ENCODE measurements around the gene SP6.

Gene SP6

GRCh38 chr17:47838636-47839035 is 12.3 kb downstream of the SP6 start:
- in situ Hi-C loops (cut with MboI; ENCODE audit: low sequenced_read_pairs), result no loop called here

DNA sequence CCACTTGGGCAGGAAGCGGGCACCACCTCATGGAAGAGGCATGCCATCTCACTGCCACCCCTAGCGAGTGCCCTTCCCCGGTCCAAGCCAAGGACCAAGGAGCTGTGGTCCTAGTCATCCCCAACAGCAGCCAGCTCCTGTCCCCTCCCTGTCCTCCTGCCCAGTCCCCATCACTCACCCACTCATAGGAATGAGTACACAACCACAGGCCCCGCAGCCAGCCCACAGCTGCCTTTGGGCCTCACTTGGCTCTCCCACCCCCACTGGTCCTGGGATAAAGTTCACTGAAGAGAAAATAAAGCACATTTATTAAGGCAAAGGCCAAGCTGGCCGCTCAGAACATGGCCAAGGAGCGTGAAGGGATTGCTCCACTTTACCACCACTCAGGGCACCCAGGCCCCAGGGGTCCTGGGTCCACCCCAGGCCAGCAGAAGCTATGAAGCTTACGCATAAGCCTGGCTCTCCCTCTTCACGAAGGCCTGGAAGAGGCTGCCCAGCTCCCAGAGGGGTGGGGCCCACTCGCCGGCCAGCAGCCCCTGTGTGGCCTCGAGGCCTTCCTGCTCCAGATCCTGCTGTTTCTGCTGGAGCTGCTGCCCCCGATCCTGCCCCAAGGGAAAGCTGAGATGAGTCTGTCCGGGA is 13.4 kb downstream of the SP6 start:
- in situ Hi-C loops (cut with MboI; ENCODE audit: low sequenced_read_pairs), result no loop called here

DNA sequence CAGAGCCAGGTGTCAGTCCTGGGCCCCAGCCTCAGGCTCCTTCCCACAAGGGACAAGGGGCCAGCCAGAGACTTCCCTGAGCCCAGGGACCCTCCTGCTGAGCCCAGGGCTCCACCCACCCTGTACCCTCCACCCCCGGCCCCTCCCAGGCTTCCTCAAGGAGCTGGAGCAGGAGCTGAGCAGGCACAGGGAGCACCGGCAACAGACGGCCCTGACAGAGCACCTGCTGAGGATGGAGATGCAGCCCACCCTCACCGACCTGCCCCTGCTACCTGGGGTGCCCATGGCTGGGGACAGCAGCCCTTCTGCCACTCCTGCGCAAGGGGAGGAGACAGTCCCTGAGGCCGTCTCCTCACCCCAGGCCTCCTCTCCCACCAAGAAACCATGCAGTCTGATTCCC is 14.4 kb downstream of the SP6 start:
- in situ Hi-C loops (cut with MboI; ENCODE audit: low sequenced_read_pairs), result no loop called here

DNA sequence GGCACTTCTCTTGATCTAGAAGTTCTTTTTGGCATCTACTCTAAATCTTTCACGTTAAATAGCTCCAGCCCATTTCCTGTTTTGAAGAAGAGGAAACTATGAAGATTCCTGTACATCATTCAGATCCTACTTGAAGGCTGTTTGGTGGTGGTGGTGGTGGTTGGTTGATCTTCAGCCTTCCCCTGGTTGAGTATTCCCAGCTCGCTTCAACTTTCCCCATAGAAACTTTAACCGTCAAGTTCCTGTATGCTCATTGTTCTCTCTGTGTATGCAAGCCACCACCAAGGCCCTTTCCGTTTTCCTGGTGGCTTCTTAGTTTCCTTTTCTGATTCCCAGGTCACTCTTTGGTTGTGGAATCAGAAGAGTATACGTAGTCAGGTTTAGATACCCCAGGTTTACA is 16.2 kb downstream of the SP6 start:
- in situ Hi-C loops (cut with MboI; ENCODE audit: low sequenced_read_pairs), result no loop called here

DNA sequence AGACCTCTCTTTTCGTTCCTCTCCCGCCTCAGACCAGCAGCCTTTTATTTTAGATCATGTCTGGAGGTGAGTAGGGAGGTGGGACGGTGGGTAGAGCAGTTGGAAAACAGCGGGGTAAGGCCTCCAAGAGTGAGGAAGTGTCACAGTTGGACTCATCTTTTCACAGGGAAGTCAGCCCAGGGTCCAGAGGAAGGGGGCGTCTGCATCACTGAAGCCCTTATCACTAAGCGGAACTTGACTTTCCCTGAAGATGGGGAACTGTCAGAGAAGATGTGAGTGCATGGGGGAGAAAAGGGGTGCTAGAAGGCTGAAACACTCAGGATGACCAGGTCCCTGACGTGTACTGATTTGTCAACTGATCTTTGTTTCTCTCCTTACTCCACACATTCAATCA is 19.0 kb downstream of the SP6 start:
- in situ Hi-C loops (cut with MboI; ENCODE audit: low sequenced_read_pairs), result no loop called here

DNA sequence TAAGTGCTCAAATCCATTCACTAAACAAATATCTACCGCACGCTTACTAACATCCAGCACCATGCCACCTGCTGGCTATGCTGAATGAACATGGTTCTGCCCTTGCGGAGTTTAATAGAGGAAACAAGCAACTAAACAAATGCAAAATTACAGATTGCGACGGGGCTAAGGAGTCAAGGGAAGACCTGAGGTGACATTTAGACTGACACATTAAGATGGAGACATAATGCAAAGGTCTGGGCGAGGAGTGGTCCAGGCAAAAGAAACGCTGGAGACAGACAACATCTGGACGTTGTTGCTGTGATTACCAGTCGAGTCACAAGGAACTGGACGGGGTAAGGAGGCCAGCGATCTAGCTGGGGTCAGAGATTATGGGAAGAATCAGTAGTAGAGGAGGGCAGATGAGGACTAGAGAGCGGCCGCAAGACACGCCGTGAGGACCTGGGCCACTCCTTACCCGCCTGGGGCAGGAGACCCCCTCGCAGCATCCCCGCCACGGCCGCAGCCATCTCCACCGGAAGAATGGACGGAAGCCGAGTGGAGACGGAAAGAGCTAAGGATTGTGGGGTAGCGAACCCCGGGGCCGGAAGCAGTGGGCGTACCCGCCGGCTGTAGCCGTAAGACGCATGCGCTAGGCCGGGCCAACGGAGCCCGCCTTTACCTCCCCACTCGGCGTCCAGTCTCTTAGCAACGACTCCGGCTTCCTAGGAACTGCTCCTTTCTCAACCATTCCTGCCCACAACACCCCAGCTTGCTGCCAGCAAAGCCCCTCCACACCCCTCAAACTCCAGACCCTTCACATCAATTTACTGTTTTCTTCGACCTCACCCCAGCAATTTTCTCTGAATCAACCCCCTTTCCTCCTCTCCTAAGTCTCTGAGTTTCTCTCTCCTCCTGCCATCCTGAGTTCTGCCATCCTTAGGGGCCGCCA is 19.7 kb downstream of the SP6 start, which contains the start of the genes LRRC46 and MRPL10:
Gene LRRC46 (plus strand): TSS at position 668 of the 931 bp plus-strand sequence. CDS start 320 bp downstream, outside the sequence.
Gene MRPL10 (minus strand): TSS at position 539 of the 931 bp plus-strand sequence. CDS start 30 bp downstream, at position 509.
- in situ Hi-C loops (cut with MboI; ENCODE audit: low sequenced_read_pairs), result no loop called here

DNA sequence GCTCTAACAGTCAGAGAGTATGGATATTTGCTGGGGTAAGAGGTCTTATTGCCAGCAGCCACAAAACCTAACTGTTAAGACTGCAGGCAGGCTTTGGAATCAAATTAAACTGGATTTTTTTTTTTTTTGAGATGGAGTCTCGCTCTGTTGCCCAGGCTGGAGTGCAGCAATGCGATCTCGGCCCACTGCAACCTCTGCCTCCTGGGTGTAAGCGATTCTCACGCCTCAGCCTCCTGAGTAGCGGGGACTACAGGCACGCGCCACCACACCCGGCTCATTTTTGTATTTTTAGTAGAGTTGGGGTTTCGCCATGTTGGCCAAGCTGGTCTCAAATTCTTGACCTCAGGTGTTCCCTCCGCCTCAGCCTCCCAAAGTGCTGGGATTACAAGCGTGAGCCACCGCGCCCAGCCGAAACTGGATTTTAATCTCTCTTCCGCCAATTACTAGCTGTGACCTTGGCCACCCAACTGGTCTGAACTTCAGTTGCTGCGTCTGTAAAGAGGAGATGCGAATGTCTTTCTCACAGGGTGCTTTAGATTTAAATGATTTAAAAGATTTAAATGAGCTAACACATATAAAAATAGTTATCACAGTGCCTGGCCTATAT is 20.5 kb downstream of the SP6 start:
- in situ Hi-C loops (cut with MboI; ENCODE audit: low sequenced_read_pairs), result no loop called here

GRCh38 chr17:47829870-47830269 is 21.1 kb downstream of the SP6 start:
- in situ Hi-C loops (cut with MboI; ENCODE audit: low sequenced_read_pairs), result no loop called here

GRCh38 chr17:47823519-47823918 is 27.4 kb downstream of the SP6 start:
- in situ Hi-C loops (cut with MboI; ENCODE audit: low sequenced_read_pairs), result no loop called here

- in situ Hi-C loops (cut with MboI; ENCODE audit: low sequenced_read_pairs), result no loop called here
Measured at GRCh38 chr17:47822785-47823184, 28.2 kb downstream of the SP6 start.

DNA sequence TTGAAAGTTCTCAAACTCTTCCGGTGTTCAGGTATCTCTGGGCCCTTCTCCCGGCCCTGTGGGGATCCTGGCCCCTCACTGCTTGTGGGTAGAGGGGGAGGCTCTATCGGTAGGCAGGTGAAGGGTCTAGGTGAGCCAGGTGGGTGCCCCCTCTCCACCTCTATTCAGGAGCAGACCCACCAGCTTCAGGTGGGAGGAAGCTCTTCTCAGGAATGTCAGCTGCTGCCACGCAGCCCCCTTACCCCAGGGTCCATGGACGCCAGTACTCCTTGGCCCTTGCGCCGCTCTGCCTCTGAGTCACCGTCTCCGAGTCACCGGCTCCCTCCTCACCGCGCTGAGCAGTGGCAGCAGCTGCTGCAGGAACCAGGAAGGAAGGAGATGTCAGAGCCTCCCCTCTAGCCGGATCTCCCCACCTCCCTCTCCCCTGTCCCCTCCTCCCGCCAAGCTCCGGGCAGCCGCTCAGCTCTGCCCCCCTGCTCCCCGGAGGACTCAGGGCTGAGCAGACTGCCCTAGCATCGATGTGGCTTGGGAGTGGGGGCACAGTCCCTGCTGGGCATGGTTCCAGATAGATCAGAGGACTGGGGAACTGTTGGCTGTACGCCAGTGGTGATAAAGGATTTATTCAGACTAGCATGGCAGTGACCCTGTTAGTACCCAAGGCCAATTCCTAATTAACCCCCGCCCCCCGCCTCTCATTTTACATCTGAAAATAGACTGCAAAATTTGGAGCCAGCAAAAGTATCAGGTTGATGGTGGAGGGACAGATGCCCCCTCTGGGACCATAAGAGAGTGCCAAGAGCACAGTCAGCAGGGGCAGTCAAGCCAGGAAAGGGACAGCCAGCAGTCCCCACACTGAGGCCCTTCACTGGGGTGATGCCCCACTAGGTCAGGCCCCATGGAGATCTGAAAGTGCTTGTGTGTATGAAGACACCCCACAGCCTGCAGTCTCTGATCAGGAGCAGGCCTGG is 29.3 kb downstream of the SP6 start, which contains the start of gene OSBPL7:
Gene OSBPL7 (minus strand): TSS at position 371 of the 968 bp plus-strand sequence. CDS start 1,516 bp downstream, outside the sequence.
- in situ Hi-C loops (cut with MboI; ENCODE audit: low sequenced_read_pairs), result no loop called here

DNA sequence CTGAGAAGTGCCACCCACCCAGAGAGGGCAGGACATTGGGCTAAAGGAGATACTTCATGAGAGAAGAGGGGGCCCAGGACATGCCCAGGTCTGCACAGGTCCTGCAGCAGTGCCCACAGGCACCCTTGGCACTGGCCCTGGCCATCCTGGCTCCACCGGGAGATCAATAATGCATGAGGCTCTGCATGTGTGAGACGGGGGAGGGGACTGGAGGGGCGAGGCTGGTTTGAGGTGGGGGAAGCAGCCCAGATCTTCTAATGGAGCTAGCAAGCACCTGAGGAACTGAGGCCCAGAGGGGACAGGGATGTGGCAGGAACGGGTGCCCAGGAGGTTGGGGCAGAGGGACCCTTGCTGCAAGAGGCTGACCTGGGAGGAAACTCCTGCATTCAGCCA is 29.9 kb downstream of the SP6 start:
- in situ Hi-C loops (cut with MboI; ENCODE audit: low sequenced_read_pairs), result no loop called here

DNA sequence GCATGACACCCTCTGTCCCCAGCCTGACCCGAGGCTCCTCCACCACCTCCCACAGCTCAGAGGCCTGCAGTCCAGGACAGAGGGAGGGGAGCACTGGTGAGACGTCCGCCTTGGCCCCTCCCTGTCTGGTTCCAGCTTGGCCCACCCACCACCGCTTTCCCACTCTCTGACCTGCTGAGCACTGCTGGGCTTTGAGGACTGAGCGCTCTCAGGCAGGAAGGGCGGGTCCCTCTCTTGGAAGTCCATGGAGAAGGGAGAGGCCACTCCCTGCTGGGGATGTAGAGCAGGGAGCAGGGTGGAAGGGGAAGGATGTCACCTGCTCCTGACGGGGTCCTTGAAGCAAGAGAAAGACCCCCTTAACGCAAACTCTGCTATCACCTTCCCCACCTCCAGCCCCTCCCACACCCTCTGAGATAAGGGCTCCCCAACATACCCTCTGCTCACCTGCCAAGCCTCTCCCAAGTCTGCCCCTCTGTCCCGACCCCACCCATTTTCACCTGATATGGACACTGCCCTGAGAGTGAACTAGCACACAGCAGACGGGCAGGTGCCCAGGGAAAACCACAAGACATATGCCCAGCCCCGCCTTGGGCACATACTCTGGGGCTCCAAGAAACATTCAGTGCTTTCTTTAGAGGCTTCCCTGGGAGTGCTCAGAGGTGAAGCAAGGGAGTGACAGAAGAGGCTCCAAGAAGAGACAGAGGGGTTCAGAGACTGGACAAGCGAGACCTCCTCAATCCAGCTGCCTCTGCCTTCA is 30.8 kb downstream of the SP6 start:
- in situ Hi-C loops (cut with MboI; ENCODE audit: low sequenced_read_pairs), result no loop called here

- in situ Hi-C loops (cut with MboI; ENCODE audit: low sequenced_read_pairs), result no loop called here
Measured at GRCh38 chr17:47819475-47819874, 31.5 kb downstream of the SP6 start.

DNA sequence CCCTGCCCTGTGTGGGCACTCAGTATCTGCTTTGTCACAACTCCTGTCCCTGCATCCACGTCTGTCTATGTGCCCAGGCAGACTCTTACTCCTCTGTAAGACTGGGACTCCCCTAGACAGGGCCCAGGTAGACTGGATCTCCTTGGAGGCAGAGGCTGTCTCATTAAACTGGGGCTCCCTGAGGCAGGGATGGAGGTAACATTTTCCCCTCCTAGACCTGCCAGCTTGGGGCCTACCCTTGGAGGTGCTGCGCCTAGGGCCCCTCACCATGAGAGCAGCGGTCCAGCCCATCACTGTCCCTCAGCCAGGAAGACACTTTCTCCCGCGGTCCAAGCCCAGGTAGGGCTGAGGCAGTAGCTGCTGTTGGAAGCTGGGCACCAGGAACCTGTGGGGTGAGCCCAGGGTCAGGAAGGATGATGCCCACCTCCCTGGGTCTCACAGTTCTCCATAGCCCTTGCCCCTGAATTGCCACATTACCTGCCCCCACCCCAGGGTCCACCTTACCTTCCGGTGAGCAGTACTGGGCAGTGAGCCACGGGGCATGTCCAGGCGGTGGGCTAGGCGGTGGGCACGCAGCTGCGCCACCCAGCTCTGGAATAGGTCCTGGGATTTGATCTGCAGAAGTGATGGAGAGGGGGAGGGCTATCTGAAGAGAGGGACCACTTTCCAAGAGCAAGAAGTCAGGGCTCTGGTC is 32.8 kb downstream of the SP6 start:
- in situ Hi-C loops (cut with MboI; ENCODE audit: low sequenced_read_pairs), result no loop called here

DNA sequence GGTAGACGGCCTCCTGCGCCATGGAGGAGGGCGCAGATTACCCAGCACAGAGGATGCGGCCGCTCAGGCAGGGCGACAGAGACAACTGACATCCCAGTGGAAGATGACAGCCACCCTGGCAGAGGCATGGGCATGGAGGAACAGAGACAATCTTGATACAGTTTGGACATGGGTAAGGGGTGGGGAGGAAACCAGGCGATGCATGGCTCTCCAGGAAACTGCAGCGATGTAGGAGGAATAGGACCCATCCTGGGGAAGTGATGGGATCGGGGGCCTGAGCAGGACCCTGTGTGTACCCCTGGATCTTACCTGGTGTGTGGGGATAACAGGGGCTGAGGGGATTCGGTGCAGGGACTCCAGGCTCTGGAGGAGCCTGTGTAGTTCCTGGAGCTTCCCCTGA is 34.0 kb downstream of the SP6 start:
- in situ Hi-C loops (cut with MboI; ENCODE audit: low sequenced_read_pairs), result no loop called here

DNA sequence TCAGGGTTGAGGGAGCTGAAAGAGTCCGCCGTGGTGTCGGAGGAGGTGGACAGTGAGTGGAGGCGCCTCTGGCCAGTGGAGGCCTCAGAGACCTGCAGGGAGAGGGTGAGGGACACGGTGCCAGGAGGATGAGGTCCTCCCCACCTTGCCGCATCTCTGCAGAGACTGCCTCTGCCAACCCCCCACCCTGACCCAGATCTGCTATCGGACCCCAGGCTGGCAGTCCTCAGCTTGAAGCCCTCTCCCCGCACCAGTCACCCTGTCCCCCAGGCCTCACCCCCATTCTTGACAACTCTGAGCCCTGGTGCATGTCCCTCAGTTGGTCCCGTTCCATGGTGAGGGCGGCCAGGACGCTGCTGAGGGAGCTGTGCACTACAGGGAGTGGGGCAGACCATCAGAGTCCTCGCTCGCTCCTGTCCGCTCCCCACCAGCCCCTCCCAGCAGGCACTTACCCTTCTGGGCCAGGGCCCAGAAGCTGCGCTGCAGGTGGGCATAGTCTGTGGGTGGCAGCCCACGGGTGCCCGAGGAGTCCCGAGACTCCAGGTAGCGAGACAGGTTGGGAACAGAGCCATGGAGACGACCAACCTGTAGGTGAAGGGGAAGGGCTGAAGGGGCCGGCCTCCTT is 34.7 kb downstream of the SP6 start:
- in situ Hi-C loops (cut with MboI; ENCODE audit: low sequenced_read_pairs), result no loop called here

DNA sequence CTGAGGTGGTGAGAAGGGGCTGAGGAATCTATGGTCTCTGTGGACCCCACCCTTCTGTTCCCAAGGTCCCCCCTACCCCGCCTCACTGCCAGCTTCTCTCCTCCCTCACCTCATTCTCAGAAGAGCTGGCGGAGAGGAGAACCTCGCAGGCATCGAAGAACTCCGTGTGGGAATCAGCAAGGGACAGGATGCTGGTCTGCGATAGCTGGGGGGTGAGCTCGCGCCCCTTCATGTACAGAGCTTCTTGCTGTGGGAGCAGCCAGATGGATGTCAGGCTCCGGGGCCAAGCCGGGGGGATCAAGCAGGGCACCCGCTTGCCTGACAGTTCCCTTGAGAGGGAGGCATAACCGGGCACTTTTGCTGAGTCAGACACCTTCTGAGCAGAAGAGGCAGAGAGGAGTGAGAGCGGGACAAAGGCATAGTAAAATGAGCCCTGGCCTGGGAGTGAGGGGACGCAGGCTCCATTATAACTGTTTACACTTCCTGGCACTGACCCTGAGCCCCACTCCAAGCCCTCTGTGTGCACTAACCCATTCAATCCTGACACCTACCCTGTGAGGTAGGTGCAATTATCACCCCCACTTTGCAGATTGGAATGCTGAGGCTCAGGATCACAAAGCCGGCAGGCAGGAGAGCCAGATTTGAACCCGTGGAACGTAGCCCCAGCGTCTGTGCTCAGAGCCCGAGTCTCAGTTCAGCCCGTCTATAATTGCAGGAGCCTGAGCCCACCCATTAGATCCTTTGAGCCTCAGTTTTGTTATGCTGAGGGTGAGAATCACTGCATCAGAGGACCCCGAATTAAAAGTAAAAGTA is 35.7 kb downstream of the SP6 start:
- in situ Hi-C loops (cut with MboI; ENCODE audit: low sequenced_read_pairs), result no loop called here

Data from hTERT RPE-1 (cell line).